ENCODE results near the gene HOXA5.
A peak's percentile ranks its signal among the peaks of the same experiment; 100 is the strongest.

HOXA5 gene

DNA sequence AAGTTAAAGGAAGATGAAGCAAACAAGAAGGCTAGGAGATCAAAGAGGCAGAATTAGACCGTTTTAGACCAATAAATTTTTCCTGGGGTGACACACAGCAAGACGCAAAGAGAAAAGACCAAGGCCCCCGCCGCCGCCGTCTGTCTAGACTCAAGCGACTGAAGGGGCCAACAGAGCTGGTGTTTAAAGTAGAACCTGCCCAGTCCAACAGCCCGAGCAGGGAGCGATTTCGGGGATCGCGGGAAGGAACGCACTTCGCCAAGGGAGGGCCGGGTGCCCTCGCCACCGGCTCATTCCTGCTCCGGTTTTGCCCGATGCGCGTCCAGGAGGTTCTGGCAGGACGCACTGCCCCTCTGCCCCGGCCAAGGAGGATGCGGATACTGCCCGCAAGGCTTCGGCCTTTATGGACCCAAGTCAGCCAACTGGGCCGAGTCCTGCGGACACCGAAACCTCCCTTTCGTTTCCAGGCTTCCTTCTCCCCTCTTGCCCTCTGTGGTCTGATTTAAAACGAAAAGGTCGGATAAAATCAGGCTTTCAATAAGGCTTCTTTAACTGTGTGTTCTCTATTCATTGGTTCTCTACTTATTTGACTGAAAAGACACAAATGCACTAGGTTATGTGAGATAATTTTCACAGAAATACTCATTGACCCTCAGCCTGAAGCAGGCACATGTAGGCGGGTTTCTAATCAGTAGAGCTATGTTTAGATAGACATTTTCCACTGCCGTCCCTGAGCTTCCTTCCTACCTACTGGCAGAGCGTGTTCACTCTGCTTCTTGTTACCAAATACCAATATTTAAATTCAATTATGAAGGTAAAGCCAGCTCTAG is 15.2 kb upstream of the HOXA5 start:
- DNase-seq, result no peak

GRCh38 chr7:27157702-27158431 is 14.4 kb upstream of the HOXA5 start:
- no peak for DNase-seq

DNA sequence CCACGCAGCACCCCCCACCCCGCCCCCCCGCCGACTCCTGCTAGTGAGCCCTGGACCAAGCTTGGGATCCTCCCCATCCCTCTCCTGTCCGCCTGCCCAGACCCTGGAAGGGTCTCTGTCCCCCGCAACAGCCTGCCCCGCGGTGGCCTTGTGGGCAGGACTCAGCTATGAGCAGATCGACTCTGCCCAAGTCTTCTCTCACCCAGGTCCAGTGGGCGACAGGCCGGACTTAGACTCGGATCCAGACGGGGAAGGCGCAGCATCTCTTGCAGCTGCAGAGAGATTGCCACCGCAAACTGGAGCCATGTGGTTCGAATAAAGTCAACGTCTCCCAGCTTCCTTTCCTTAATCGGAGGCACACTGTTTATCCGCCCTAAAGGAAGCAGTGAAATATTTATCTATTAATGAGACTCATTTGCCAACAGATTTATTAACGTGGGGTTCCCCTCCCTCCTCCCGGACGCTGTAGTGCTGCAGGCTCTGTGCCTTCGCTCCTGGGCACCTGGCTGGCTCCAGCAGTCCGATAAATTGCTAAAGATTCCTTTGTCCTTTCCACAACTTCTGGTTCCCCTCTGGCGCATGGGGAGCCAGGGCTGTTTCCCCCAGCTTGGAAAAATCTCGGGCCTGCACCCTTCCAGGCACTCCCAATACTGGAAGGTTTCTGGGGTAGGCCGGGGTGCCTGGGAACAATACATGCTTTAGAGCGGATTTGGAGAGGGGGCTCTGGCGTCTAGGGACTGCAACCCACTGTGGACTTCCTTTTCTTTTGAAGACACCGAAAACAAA is 13.6 kb upstream of the HOXA5 start:
- no peak for DNase-seq

GRCh38 chr7:27156508-27156898 is 13.0 kb upstream of the HOXA5 start, which contains the start of gene HOXA7:
Gene HOXA7 (minus strand): TSS chr7:27156675. CDS start chr7:27156545, 130 bp downstream.
- no peak for DNase-seq

- no peak for DNase-seq
These were observed 12.5 kb upstream of the HOXA5 start for GRCh38 chr7:27155816-27156507.

- DNase-seq, result no peak
These were observed 11.7 kb upstream of the HOXA5 start for GRCh38 chr7:27154901-27155815.

GRCh38 chr7:27154369-27154768 is 10.9 kb upstream of the HOXA5 start:
- no peak for DNase-seq

GRCh38 chr7:27153526-27153925 is 10.0 kb upstream of the HOXA5 start:
- no peak for DNase-seq

- no peak for DNase-seq
These were observed 9.4 kb upstream of the HOXA5 start for GRCh38 chr7:27152816-27153442.

DNA sequence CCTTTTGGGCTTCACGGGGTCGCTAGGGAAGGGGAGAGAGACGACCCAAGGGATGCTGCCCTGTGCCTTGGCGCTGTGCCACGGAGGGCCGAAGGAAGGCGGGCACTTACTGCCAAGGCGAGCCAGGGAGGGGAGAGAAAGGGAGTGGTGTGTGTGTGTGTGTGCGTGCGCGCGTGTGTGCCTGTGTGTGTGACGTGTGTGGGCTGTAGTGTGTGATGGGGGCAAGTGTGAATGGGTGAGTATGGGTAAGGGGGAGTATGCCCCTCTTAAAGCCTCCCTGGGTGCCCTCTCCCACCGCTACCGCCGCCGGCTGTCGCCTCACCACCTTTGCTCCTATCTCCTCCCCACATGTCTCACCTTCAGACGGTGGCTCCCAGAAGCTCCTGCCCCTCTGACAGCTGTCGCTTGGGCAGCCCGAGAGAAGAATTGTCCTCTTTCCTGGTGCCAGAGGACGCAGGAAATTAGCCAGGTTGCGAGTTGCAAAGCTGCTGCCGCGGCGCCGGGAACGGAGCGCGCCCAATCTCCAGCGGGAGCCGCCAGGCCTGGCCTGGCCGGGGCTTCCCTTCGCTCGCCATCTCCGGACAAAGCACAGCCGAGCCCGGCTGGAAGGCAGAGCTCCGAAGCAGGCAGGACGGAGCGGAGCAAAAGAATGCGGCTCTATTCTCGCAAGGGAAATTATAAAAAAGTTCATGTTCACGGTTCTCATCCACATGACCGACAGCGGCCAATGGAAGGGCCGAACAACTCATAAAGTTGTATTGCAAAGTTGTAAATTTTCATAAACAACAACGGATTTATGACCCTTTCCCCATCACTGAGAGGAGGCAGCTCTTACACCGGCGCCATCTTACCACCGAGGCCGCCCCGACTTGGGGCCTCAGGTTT is 8.7 kb upstream of the HOXA5 start, which contains the start of gene HOXA3:
HOXA3 (minus strand) TSS at position 653 of the 885 bp plus-strand sequence. CDS start 41,943 bp downstream, outside the sequence.
- no peak for DNase-seq

- DNase-seq, result no peak
These were observed 8.0 kb upstream of the HOXA5 start for GRCh38 chr7:27151341-27151930.

DNA sequence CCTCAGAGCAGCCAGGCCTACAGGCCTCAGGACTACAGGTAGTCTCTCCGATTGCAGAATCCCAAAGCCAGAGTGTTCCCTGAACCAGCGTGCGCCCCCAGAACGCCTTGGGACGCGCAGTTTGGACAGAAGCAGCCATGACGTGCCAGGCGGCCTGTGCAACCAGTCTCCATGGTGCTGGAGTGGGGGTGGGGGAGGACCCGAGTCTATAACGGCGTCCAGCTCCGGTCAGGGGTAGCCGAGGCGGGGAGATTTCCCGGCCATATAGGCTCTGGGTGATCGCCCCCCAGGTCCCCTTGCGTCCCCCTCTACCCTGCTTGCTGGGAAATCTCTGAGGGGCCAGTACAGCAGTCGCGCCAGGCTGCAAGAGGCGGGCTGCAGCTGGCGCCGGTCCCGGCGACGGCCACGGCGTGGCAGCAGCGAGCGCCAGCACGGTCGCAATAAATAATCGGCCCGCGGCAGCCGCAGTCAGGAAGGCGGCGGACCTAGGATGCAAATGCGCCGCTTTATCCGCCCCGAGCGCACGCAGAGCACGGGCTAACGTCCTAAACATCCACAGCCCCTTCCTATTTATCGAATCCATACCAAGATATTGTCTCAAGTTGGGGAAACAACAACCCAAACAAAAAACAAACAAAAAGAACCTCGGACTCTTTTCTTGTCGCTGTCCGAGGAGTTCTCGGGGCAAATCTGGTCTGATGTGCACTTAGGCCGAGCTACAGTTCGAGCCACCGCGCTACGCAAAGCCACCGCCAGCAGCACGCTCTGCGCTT is 7.3 kb upstream of the HOXA5 start:
- DNase-seq, result peak; percentile 68

DNA sequence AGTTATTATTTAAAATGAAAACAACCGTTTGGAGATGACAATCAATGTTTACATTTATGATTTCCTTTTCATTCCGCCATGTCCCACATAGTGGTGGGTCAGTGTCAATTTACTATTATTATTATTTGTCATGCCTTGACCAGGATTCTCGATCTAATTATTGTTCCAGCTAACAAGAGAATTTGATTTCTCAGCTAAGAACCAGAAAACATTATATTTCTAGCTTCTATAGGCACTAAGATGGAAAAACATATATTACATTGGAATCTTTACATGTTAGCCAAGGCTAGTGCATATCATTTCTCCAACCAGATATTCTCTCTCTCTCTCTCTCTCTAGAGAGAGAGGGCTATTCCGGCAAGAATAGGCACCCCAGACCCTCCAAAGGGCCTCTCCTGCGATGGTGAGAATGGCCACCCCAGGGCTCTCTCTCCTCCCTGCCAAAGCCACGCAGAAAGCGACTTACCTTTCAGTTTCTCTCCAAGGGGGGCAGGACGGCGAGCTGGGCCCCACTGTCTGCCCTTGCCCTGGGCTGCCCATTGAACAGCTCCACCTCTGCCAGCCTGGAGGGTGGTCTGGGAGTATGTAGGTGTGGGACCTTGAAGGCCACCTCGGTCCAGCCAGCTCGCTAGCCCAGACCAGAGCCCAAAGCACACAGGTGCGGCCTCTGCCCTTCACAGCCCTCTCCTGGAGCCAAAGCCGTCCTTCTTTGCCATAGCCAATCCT is 6.5 kb upstream of the HOXA5 start:
- no peak for DNase-seq

DNA sequence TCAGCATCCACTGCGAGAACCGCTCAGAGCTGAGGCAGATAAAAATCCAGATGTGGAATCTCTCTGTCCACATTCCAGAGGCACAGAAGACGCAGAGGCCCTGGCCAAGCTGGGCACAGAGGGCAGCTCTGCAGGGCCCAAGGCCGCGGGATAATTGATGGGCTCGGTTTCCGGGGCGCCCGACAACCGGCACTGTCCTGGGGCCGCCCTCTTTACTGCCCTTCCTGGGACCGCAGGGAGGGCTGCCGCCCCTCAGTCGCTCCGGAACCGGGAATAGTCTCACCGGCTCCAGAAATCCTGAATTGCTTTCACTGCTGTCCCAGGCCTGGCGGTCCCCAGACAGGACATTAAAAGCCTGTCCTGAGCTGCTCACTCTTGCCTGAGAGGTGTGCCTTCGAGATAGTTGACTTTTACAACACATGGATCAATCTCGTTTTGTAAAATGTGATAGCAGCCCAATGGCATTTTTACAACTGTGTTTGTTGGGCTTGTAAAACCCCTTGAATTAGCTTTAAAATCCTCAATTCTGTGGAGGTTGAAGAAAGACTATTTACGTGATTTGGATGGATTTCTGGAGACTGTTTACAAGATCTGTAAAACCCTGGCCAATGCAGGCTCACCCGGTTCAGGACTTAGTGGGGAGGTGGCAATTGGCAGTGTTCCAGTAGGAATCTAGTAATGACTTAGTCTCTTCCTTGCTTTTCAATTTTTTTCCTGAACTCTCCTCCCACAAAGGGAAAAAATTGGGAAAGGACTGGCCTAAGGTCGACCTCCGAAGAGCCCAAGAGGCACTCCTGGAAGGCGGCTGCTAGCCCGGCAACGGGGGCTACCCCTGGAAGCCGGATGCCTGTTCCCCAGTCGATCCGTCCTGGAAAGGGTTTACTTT is 5.5 kb upstream of the HOXA5 start:
- no peak for DNase-seq

- DNase-seq, result no peak
These were observed 4.7 kb upstream of the HOXA5 start for GRCh38 chr7:27148031-27148755.
